KOPT-K1 (cell line): Measurements from ENCODE around the gene ABCA9.

Experiments used
- H3K27ac ChIP-seq: fragments of 200-600 bp; sonication (generic); 2 replicates; pipeline ENCODE4 v1.5.1; 2016; ENCODE audit warnings: antibody characterized with exemption, mild to moderate bottlenecking, low read depth, low read length; ENCODE audit not compliant: poor library complexity, severe bottlenecking
- H3K36me3 ChIP-seq: fragments of 200-600 bp; sonication (generic); 2 replicates; pipeline ENCODE4 v1.5.1; 2017; ENCODE audit warnings: antibody characterized with exemption, mild to moderate bottlenecking, low read length, moderate library complexity; ENCODE audit not compliant: insufficient read depth
- H3K9me3 ChIP-seq: fragments of 200-600 bp; sonication (generic); 2 replicates; pipeline ENCODE4 v1.5.1; 2017; ENCODE audit warnings: antibody characterized with exemption, low read length, mild to moderate bottlenecking; ENCODE audit not compliant: insufficient read depth, poor library complexity, severe bottlenecking

The ABCA9 gene

DNA sequence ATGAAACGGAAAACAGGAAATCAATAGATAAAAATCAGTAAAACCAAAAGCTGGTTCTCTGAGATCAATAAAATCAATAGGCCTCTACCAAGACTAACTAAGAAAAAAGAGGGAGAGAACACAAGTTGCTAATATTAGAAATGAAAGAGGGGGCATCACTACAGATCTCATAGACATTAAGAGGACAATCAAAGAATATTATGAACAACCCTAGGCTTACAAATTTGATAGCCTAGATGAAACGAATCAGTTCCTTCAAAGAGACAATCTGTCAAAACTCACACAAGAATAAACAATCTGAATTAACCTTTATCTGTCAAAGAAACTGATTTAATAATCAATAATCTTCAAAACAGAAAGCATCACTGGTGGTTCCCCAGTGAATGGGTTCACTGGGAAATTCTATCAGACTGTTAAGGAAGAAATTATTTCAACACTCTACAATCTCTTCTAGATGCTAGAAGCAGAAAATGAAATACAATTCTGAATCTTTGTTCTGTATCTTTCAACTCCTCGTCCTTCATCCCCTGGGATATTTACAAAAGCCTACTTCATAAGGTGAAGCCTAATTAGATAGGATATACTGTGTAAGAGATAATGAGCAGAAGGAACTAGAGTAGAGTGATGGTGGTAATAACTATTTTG lies 4.4 kb downstream of the ABCA9 start:
- Histone ChIP-seq H3K36me3 (no peaks in the 10 kb centered on the region), H3K9me3 (no peaks in the 10 kb centered on the region), H3K27ac (no peak overlapping the region)

DNA sequence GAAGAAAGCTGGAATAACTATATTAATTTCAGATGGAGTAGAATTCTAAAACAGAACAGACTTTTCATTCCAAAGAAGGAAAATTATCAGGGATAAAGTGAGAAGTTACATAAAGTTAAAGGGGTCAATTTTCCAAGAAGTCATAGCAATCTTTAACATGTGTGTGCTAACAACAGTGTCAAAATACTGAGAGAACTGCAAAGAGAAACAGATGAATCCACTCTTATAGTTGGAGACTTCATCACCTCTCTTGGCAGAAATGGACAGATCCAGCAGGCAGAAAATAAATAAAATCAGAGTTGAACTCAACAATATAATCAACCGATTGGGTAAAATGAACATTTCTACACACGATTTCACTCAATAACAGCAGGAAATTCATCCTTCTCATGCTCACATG lies 5.4 kb downstream of the ABCA9 start:
- H3K27ac ChIP-seq = no peak overlapping the region
- no peaks in the 10 kb centered on the region for H3K9me3 ChIP-seq
- H3K36me3 ChIP-seq = no peaks in the 10 kb centered on the region

DNA sequence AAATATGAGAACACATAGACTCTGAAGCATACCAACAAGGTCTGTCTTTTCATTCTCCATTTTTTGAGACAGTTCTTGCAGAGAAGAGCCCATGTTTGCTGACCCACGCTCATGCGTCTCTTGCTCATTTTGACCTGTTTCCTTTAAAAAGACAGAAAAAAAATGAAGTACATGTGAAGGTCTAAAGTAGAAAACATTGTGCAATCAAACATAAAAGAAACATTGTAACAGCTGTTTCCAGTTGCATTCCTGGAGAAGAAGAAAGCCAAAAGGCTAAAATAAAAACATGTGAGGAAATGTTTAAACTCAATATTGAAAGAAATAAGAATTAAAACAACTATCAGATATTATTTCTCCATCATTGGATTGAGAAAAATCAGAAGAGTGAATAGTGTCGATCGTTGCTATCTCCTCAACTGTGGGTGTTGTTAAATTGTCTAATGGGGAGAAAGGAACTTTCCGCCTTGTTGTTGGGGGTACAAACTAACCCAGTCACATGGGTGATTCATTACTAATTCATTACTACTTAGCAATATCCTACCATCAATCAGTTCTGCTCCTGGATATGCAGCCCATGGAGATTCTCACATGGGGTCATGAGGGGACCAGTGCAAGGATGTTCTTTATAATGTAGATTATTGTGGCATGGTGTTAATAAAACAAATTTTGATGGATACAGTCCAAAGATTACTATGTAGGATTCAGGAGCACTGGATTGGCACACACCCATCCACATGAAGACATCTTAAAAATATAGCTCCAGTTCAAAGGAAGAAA lies 9.5 kb downstream of the ABCA9 start:
- no peaks in the 10 kb centered on the region for H3K36me3 ChIP-seq
- no peak overlapping the region for H3K27ac ChIP-seq
- no peaks in the 10 kb centered on the region for H3K9me3 ChIP-seq

DNA sequence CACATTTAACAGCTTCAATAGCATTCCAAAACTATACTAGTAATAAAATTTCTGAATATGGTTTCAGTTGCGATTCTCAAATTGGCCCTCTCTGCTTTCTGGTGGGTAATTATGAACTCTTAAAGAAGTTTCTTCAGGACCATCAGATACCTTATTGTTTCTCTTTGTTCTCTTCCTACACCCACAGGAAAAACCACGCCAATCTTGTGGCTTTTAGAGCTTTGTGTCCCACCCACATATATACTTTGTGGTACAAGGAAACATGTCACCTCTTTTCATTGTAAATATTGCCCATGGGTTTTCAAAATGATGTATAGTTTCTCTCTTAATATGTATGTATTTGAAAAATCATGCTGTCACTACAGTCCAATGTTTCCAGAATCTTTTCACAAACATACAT lies 12.1 kb downstream of the ABCA9 start:
- no peaks in the 10 kb centered on the region for H3K36me3 ChIP-seq
- no peak overlapping the region for H3K27ac ChIP-seq
- no peaks in the 10 kb centered on the region for H3K9me3 ChIP-seq

DNA sequence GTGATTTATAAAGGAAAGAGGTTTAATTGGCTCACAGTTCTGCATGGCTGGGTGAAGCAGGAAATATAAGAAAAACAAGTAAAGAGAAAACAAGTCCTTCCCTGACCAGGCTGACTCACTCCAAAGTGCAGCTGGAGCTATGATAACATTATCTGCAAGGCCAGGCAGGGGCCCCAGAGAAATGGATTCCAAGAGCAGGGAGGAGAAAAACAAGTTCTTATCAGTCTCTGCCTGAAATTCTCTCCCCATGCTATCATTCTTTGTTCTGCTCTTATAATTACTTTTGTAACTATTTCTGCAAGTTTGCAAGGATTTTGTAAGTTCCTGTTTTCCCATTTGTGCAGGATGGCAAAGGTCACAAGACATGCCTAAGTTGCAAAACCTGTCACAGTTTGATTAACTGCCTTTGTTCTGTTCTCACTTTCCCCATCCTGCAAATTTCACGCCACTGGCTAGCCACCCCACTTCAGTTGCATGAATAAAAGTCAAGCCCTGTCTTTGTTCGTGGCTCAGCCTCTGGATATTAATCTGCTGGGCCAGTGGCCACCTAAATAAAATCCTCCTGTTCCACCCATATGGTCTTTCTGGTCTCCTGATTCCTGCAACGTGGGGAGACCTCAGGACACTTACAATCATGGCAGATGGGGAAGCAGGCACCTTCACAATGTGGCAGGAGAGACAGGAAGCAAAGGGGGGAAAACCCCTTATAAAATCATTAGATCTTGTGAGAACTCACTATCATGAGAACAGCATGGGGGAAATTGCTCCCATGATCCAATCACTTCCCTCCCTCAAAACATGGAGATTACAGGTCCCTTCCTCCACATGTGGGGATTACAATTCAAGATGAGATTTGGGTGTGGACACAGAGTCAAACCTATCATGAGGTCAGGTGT lies 13.1 kb downstream of the ABCA9 start:
- H3K36me3 ChIP-seq = no peaks in the 10 kb centered on the region
- H3K27ac ChIP-seq = no peak overlapping the region
- no peaks in the 10 kb centered on the region for H3K9me3 ChIP-seq

DNA sequence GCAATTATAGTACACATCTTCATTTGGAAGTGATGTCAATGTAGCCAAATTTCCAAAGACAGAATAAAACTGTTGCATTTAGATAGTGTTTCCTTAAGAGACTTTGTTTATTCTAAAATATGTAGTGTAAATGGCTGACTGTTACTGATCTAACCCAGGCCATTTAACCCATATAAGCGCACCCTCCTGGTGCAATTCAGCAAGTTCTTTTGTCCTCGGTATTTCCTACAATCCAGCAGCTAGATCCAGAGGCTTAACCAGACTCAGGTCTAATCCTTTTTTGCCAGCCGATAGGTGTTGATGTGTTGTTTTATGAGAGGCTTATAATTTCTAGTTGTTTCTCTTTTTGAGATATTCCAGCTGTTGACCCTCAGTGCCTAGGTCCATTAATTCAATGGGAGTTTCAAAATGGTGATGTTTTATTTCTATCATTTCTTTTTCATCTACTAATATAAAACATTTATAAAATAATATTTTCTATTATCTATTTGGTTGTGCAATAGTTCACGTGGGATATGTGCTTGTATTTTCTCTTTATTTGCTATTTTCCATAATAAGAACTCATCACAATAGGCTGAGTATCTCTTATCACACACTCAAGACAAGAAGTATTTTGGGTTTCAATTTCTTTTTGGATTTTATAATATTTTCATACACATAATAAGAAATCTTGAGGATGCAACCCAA lies 14.5 kb downstream of the ABCA9 start:
- Histone ChIP-seq H3K9me3 (no peaks in the 10 kb centered on the region), H3K36me3 (no peaks in the 10 kb centered on the region), H3K27ac (no peak overlapping the region)

DNA sequence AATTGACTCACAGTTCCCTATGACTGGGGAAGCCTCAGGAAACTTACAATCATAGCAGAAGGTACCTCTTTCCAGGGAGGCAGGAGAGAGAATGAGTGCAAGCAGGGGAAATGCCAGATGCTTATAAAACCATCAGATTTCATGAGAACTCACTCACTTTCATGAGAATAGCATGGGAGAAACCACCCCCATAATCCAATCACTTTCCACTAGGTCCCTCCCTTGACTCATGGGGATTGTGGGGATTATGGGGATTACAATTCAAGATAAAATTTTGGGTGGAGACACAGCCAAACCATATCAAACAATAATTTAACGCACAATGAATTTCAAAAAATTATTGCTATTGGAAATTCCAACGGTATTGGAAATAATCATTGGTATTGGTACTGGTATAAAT lies 15.1 kb downstream of the ABCA9 start:
- Histone ChIP-seq H3K36me3 (no peaks in the 10 kb centered on the region), H3K27ac (no peak overlapping the region), H3K9me3 (no peaks in the 10 kb centered on the region)

DNA sequence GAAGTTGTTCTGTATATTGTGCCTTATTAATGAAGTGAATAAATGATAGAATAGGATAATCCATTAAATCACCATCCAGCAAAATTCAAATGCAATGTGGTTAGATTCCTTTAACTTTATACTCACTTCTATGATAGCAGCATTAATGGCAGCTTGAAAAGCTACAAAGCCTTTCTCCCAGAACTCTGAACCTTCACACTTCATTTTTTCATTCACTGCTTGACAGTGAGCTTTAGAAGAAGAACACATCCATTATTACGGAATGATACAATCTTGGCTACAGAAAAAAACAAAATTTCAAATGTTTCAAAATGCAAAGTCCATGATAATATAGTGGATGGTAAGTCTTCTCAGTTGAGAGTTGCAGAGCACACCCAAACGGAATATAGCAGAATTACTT lies 16.4 kb downstream of the ABCA9 start:
- H3K36me3 ChIP-seq = no peaks in the 10 kb centered on the region
- H3K27ac ChIP-seq = no peak overlapping the region
- H3K9me3 ChIP-seq = no peaks in the 10 kb centered on the region

DNA sequence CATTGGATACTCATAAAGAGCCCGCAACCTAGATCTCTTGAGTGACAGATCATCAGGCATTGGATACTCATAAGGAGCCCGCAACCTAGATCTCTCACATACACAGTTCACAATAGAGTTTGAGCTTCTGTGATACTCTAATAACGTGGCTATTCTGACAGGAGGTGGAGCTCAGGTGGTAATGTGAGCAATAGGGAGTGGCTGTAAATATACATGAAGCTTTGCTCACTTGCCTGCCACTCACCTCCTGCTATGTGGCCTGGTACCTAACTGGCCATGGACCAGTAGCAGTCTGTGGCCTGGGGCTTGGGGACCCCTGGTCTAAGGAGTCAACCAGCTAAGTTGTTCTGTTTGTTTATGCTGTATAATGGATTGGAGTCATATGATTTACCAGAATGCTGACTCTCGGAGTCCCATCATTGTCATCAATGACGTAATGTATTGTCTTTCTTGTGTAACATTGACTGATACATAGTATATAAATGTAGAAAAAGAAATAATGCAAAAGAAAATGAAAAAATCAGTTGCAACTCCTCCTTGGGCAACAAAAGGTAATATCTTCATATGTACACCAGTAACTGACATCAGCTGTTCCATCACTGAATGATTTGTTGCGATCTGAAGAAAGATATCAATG lies 17.5 kb downstream of the ABCA9 start:
- no peaks in the 10 kb centered on the region for H3K36me3 ChIP-seq
- H3K9me3 ChIP-seq = no peaks in the 10 kb centered on the region
- no peak overlapping the region for H3K27ac ChIP-seq

DNA sequence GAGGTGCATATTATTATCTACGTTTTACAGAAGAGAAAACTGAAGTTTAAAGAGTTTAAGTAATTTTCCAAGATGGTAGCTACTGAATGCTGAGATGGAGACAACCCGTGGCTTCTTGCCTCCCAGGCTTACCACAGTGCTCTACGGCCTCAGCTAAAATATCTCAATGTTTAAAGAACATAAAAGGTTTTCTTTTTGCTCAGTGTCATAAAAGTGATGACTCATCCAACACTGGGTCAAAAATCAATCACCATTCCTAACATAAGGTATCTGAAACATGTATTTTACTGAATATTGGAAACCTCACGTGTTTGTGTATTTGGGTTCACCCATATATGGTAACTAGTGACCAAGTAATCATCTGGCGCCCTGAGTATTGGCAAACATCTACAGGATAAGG lies 18.4 kb downstream of the ABCA9 start:
- no peak overlapping the region for H3K27ac ChIP-seq
- H3K36me3 ChIP-seq = no peaks in the 10 kb centered on the region
- H3K9me3 ChIP-seq = no peaks in the 10 kb centered on the region

DNA sequence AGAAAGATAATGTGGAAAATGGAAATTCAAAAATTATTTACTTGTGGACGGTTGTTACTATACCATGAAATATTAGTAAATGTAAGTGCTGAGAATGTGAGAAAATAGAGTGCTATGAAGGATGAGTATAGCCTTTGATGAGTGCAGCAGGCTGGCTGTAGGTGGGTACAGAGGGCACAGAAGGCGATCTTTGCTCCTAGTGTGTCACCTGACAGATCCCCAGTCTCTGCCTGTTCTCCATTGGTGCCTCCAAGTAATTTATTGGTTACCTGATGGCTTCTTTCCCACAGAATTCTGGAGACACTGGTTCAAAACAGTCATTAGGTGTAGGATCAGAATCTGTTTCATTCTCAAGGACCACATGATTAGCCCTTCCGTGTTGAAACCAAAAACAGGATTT lies 28.9 kb downstream of the ABCA9 start:
- Histone ChIP-seq H3K36me3 (no peaks in the 10 kb centered on the region), H3K27ac (no peak overlapping the region), H3K9me3 (no peaks in the 10 kb centered on the region)

DNA sequence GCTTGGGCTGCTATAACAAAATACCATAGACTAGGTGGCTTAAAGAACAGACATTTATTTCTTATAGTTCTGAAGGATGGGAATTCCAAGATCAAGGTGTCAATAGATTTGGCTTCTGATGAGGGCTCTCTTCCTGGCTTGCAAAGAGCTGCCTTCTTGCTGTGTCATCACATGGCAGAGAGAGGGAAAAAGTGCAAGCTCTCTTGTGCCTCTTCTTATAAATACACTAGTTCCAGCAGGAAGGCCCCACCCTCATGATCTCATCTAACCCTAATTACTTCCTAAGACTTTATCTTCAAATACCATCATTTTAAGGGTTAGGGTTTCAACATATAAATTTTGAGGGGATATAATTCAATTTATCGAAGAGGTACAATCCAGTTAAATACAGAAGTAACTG lies 30.6 kb downstream of the ABCA9 start:
- no peaks in the 10 kb centered on the region for H3K9me3 ChIP-seq
- H3K36me3 ChIP-seq = no peaks in the 10 kb centered on the region
- H3K27ac ChIP-seq = no peak overlapping the region

DNA sequence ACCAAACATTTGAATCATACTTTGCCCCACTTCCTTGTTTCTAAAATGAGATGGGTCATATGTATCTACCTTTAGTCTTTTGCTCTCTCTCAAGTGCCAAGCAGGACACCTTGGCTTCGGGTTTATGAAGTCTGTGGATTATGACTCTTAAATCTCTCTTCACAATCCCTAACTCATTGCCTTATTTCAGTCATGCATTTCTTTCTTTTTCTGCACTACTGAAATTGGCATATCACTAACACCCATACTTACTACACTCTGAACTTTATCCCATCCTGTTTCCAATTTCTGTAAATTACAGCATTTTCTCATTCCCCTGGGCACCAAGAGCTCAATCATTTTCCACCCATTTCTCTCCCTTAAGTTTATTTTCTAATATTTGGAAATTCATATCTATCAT lies 42.0 kb downstream of the ABCA9 start:
- H3K27ac ChIP-seq = no peak overlapping the region
- H3K36me3 ChIP-seq = no peaks in the 10 kb centered on the region
- no peaks in the 10 kb centered on the region for H3K9me3 ChIP-seq

DNA sequence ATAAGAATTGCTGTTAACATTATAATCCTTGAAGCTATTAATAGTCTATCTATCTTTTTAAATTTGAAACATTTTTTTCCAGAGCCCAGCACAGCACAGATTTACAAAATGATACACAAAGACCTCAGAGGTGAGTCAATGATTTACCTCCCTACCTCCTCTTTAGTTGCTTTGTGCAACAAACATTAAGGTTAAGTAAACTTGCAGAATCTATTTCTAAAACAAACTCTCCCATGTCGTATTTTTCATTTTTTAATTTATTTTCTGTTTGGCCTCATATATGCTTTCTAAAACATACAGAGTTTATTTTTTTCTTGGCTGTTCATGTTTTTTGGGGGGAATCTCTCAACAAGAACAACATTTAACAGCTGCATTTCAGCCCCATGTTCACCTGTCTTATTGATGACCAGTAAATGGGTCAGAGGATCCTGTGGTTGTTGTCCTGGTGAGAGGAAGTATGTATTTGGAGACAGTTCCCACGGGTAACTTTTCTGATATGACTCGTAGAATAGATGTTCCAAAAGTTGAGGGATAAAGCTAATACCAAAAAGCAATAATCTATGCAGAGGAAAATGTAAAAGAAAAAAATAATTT lies 42.6 kb downstream of the ABCA9 start:
- Histone ChIP-seq H3K36me3 (no peaks in the 10 kb centered on the region), H3K27ac (no peak overlapping the region)

More for the DNA sequence above, 42.6 kb downstream of the ABCA9 start:
- H3K9me3 ChIP-seq = no peaks in the 10 kb centered on the region
